PFSK-1 (cell line): Measurements from ENCODE around the gene OBSL1.

Experiments used
- FOXP2 ChIP-seq: optimal IDR thresholded peaks from 2 replicates; pipeline ENCODE3; 2011; ENCODE audit warnings: borderline replicate concordance, control low read depth, inconsistent platforms; ENCODE audit not compliant: insufficient read depth; ENCODE audit errors: extremely low read length, extremely low read depth
- POLR2AphosphoS5 ChIP-seq: IDR thresholded peaks from 2 replicates; pipeline ENCODE4 v1.6.1; 2012; ENCODE audit warnings: low read depth, mild to moderate bottlenecking, control low read depth, low read length, moderate library complexity
- SIN3A ChIP-seq: IDR thresholded peaks from 2 replicates; pipeline ENCODE4 v1.6.1; 2012; ENCODE audit warnings: mild to moderate bottlenecking, low read length, moderate library complexity, borderline replicate concordance; ENCODE audit not compliant: insufficient read depth
- TAF1 ChIP-seq: IDR thresholded peaks from 2 replicates; pipeline ENCODE4 v1.6.1; 2012; ENCODE audit warnings: low read length, control low read depth, borderline replicate concordance; ENCODE audit not compliant: insufficient read depth
- TF ChIP-seq, protein P1 (sequence below), 2 experiments: IDR thresholded peaks; 2 replicates each; pipeline versions ENCODE4 v1.6.1 to v1.8.0; 2011 to 2012; ENCODE audit warnings: low read depth in 2 of 2, low read length in 2 of 2, control low read depth in 1 of 2, inconsistent platforms in 1 of 2, mild to moderate bottlenecking in 1 of 2, moderate library complexity in 1 of 2; ENCODE audit not compliant: insufficient read depth in 1 of 2

OBSL1 gene

DNA sequence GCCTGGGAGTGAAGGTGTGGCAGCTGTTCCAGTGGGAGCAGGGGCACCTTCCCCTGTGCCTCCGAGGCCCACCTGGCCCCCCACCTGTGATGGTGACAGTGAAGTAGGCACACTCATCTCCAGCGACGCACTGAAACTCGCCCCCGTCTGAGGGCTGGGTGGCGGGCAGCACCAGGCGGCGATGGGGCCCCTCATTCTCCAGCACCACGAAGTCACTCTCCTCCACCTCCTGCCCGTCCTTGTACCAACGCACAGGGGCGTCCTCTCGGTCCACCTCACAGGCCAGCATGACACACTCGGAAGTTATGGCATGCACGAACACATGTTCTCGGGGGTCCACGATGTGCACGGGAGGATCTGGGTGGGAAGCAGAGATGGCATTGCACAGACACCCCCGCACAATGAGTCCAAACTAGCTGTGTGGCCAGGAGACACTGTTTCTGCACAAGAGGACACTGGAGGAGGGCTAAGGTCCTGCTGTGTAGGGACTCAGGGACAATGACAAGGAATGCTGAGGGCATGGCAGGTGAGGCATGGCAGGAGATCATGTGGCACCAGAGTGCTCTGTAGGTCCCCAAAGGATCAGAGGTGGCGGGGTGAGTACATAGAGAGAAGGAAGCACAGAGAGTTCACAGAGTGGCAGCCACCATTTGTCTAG lies 7.9 kb downstream of the OBSL1 start:
- TF ChIP-seq POLR2AphosphoS5 (no peak), TAF1 (no peak), SIN3A (no peak), FOXP2 (no peak)
- TF ChIP-seq, protein P1, sequence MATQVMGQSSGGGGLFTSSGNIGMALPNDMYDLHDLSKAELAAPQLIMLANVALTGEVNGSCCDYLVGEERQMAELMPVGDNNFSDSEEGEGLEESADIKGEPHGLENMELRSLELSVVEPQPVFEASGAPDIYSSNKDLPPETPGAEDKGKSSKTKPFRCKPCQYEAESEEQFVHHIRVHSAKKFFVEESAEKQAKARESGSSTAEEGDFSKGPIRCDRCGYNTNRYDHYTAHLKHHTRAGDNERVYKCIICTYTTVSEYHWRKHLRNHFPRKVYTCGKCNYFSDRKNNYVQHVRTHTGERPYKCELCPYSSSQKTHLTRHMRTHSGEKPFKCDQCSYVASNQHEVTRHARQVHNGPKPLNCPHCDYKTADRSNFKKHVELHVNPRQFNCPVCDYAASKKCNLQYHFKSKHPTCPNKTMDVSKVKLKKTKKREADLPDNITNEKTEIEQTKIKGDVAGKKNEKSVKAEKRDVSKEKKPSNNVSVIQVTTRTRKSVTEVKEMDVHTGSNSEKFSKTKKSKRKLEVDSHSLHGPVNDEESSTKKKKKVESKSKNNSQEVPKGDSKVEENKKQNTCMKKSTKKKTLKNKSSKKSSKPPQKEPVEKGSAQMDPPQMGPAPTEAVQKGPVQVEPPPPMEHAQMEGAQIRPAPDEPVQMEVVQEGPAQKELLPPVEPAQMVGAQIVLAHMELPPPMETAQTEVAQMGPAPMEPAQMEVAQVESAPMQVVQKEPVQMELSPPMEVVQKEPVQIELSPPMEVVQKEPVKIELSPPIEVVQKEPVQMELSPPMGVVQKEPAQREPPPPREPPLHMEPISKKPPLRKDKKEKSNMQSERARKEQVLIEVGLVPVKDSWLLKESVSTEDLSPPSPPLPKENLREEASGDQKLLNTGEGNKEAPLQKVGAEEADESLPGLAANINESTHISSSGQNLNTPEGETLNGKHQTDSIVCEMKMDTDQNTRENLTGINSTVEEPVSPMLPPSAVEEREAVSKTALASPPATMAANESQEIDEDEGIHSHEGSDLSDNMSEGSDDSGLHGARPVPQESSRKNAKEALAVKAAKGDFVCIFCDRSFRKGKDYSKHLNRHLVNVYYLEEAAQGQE (IDR thresholded peaks at IDR 0.05; ENCODE audit: insufficient read depth in 1 of 2, low read depth in 2 of 2, low read length in 2 of 2) = no peak

DNA sequence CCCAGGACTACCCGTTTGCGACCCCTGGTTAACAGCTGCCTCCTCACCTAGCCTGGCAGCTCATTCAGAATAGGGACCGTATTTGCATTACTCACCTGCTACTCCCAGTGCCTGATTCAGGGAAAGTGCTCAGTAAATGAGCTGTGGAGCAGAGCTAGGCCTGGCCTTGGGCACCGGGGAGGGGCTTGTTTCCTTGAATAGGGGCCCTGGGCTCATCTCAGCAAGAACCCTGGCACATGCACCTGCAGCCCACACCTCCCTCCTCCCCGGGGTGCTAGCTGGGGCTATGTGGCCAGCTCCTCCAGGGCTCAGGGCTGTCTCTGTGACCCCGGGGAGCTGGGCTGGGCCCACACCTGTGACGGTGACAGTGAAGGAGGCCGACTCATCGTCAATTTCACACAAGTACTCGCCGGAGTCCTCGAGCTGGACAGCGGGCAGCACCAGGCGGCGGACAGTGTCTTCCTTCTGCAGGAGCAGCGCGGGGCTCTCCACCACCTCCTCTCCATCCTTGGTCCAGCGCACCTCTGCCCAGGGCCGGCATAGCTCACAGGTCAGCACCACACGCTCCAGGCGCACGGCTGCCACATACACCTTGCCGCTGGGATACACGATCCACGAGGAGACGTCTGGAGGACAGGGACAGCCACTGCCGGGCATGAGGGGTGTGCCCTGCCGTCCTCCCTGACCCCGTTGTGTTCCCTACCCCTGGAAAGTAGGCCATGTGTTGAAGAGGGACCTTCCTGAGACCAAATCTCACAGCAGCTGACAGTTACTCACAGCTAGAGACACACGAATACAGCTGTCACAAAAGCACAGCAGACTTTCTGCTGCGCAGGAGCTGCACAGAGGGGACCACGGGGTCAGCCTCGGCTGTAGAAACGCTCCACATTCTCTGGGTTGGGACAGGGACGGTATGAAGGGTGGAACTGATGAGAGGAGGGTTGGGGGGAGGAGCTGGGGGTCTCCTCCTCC lies 9.0 kb downstream of the OBSL1 start:
- TF ChIP-seq POLR2AphosphoS5 (no peak), FOXP2 (no peak), TAF1 (no peak), SIN3A (no peak)
- TF ChIP-seq, protein P1 (IDR thresholded peaks at IDR 0.05; ENCODE audit: insufficient read depth in 1 of 2, low read depth in 2 of 2, low read length in 2 of 2) = no peak

DNA sequence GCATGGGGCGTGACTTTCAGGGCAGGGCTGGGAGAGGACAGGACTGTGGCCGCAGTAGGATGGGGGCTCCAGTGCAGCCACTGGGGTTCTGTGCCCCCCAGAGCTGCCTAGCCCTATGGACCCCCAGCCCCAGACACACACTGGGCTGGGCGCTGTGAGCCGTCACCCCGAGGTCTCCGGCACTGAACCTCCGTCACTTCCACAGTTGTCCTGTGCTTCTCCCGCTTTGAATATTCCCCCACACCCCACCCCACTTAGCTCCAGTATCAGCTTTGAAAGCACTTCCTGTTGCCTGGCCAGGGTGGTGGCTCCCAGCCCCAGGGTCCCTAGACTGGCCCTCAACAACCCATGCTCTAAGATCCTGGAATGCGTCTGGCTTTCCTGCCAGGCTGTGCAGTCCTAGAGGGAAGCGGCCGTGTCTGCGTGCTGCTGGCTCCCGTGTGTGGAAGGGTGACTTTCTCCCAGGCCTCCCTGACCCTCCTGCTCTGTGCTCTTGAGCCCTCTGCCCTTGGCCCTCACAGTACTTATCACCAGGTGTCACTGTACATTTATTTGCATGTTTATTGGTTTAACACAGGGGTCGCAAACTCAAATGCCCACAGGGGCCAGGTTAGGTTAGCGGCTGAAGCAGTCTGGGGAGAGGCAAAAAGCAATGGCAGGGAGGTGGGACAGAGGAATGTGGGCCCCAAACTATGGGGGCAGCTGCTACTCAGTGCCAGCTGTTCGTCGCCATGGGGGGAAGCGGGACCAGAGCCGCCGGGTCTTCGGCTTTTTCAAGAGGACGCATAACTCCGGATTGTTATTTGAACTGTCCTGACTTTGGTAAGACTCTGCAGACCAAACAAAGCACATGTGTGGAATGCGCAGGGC lies 9.9 kb downstream of the OBSL1 start:
- TF ChIP-seq POLR2AphosphoS5 (no peak), FOXP2 (no peak), TAF1 (no peak), SIN3A (no peak)
- TF ChIP-seq, protein P1 (IDR thresholded peaks at IDR 0.05; ENCODE audit: insufficient read depth in 1 of 2, low read depth in 2 of 2, low read length in 2 of 2) = no peak

DNA sequence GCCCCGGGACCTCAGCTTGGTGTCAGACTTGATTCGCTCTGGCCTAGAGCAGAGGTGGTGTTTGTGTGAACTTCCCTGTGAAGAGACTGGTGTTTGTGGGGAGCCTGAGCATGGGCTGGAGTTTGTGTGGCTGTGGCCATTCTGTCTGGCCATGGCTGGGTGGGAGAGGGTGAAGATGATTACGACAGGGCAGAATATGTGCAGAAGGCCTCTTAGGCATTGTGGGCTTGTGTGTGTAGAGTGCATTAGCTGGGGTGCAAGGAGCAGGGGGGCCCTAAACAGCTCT lies 10.5 kb downstream of the OBSL1 start:
- TF ChIP-seq TAF1 (no peak), FOXP2 (no peak), POLR2AphosphoS5 (no peak), SIN3A (no peak)
- TF ChIP-seq, protein P1 (IDR thresholded peaks at IDR 0.05; ENCODE audit: insufficient read depth in 1 of 2, low read depth in 2 of 2, low read length in 2 of 2) = no peak
